ENCODE data around the gene ELP4. TPM values are rescaled to one million over a fixed set of nuclear protein-coding genes. Genes with fewer than 3 reads are reported as not detected.

Gene ELP4
- total and polyA plus RNA-seq, 11 donors = 8.5 to 20.7 (median 14.1) TPM

DNA sequence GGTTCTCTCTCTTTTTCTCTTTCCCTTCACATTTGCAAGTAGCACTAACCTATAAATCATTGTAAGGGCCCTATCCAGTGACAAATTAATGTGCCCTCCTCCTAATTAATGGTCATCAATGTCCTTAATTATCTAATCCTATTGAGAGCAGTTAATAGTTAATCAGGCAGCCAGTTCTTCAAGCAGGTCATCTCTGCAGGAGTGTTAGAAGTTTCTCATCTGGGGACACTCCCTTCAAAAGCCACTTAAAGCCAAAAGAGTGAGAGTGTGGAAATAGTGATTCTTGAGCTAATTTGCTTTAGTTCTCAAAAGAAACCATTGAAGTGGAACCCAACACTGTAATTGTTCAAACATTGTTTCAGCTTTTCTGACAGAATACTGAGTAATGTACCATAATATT is 141.6 kb downstream of the ELP4 start:
- Histone ChIP-seq H3K27ac (no peak overlapping the region), H3K4me1 (no peaks in the 10 kb centered on the region), H3K27me3 (no peaks in the 10 kb centered on the region), H3K36me3 (peaks cover 0 to 15% (median 4%) of the 10 kb centered on the region in 9 donors), H3K9me3 (no peaks in the 10 kb centered on the region), H3K4me3 (no peak overlapping the region)
- TF ChIP-seq POLR2A (IDR thresholded peaks at IDR 0.05) = no peak
- TF ChIP-seq CTCF (IDR thresholded peaks at IDR 0.05) = no peak
- DNase-seq (no peak), ATAC-seq (no peak)
- intact Hi-C loops (cut with DNase I) = no loop called here

- DNase-seq (no peak), ATAC-seq (no peak)
- H3K27me3 ChIP-seq = no peaks in the 10 kb centered on the region
- no peaks in the 10 kb centered on the region for H3K4me1 ChIP-seq
- TF ChIP-seq CTCF (IDR thresholded peaks at IDR 0.05) = no peak
- no peak for TF ChIP-seq POLR2A (IDR thresholded peaks at IDR 0.05)
- intact Hi-C loops (cut with DNase I) = no loop called here
- WGBS, 4 donors = 96 to 100% (median 97%) methylated on average over 2 of the region's 2 CpGs
- H3K36me3 ChIP-seq = peaks cover 0 to 15% (median 4%) of the 10 kb centered on the region in 9 donors
- H3K27ac ChIP-seq = no peak overlapping the region
- H3K4me3 ChIP-seq = no peak overlapping the region
- no peaks in the 10 kb centered on the region for H3K9me3 ChIP-seq
Measured at GRCh38 chr11:31651822-31652221, 142.3 kb downstream of the ELP4 start.

- Histone ChIP-seq H3K4me1 (no peaks in the 10 kb centered on the region), H3K36me3 (peaks cover 0 to 15% (median 4%) of the 10 kb centered on the region in 9 donors), H3K27me3 (no peaks in the 10 kb centered on the region), H3K27ac (no peak overlapping the region), H3K4me3 (no peak overlapping the region), H3K9me3 (no peaks in the 10 kb centered on the region)
- TF ChIP-seq CTCF (IDR thresholded peaks at IDR 0.05) (no peak), POLR2A (IDR thresholded peaks at IDR 0.05) (no peak)
- intact Hi-C loops (cut with DNase I) = no loop called here
- ATAC-seq = no peak
- WGBS, 4 donors = 95 to 98% (median 97%) methylated on average over 1 of the region's 1 CpG
- DNase-seq = no peak
Measured at GRCh38 chr11:31652528-31652927, 143.0 kb downstream of the ELP4 start.

- H3K27me3 ChIP-seq = no peaks in the 10 kb centered on the region
- no peaks in the 10 kb centered on the region for H3K9me3 ChIP-seq
- ATAC-seq (no peak), DNase-seq (no peak)
- TF ChIP-seq POLR2A (IDR thresholded peaks at IDR 0.05) = no peak
- no peak for TF ChIP-seq CTCF (IDR thresholded peaks at IDR 0.05)
- WGBS, 4 donors = 92 to 97% (median 94%) methylated on average over 3 of the region's 3 CpGs
- H3K36me3 ChIP-seq = peaks cover 0 to 5% (median 0%) of the 10 kb centered on the region in 9 donors
- intact Hi-C loops (cut with DNase I) = no loop called here
- H3K27ac ChIP-seq = no peak overlapping the region
- no peak overlapping the region for H3K4me3 ChIP-seq
- no peaks in the 10 kb centered on the region for H3K4me1 ChIP-seq
Measured at GRCh38 chr11:31655483-31655882, 145.9 kb downstream of the ELP4 start.
